ENCODE results near the gene CNTLN.

Gene CNTLN

GRCh38 chr9:17315341-17315740 lies 180.5 kb downstream of the CNTLN start:
- DNase-seq (ENCODE audit: insufficient read length, low spot score): no peak
- no peak for TF ChIP-seq CTCF (IDR thresholded peaks at IDR 0.05; ENCODE audit: insufficient read depth, missing control alignments)
- FAIRE-seq: no peak

GRCh38 chr9:17318821-17319320 lies 184.0 kb downstream of the CNTLN start:
- no peak for DNase-seq (ENCODE audit: insufficient read length, low spot score)
- FAIRE-seq: peak; percentile 83

GRCh38 chr9:17319864-17320263 lies 185.0 kb downstream of the CNTLN start:
- no peak for FAIRE-seq
- no peak for DNase-seq (ENCODE audit: insufficient read length, low spot score)
- TF ChIP-seq CTCF (IDR thresholded peaks at IDR 0.05; ENCODE audit: insufficient read depth, missing control alignments): no peak

More at GRCh38 chr9:17318821-17319320, 184.0 kb downstream of the CNTLN start:
- no peak for TF ChIP-seq CTCF (IDR thresholded peaks at IDR 0.05; ENCODE audit: insufficient read depth, missing control alignments)

- FAIRE-seq: peak; percentile 98
- DNase-seq (ENCODE audit: insufficient read length, low spot score): no peak
- TF ChIP-seq CTCF (IDR thresholded peaks at IDR 0.05; ENCODE audit: insufficient read depth, missing control alignments): no peak
Measured at GRCh38 chr9:17322882-17323864, 188.3 kb downstream of the CNTLN start.

- DNase-seq (ENCODE audit: insufficient read length, low spot score) (no peak), FAIRE-seq (no peak)
- TF ChIP-seq CTCF (IDR thresholded peaks at IDR 0.05; ENCODE audit: insufficient read depth, missing control alignments): no peak
Measured at GRCh38 chr9:17328331-17328730, 193.5 kb downstream of the CNTLN start.

GRCh38 chr9:17330097-17330496 lies 195.3 kb downstream of the CNTLN start:
- TF ChIP-seq CTCF (IDR thresholded peaks at IDR 0.05; ENCODE audit: insufficient read depth, missing control alignments): no peak
- DNase-seq (ENCODE audit: insufficient read length, low spot score) (no peak), FAIRE-seq (no peak)

- DNase-seq (ENCODE audit: insufficient read length, low spot score) (no peak), FAIRE-seq (peak; percentile 6)
- TF ChIP-seq CTCF (IDR thresholded peaks at IDR 0.05; ENCODE audit: insufficient read depth, missing control alignments): no peak
Measured at GRCh38 chr9:17332115-17332514, 197.3 kb downstream of the CNTLN start.
